HG03175 (cell line): ENCODE results near the gene AOC2.

Experiments used
- ATAC-seq: cut with Tn5 transposase; IDR thresholded peaks from one replicate; pipeline ENCODE4 v1.9.1; 2021; ENCODE audit warnings: mild to moderate bottlenecking, moderate library complexity; ENCODE audit not compliant: unreplicated experiment

Gene AOC2

GRCh38 chr17:42844271-42844670, at the start of gene AOC2:
TSS of gene AOC2 (plus strand) at chr17:42844580. CDS start at chr17:42844627, 47 bp downstream.
- ATAC-seq, result no peak

- ATAC-seq, result no peak
Observed at GRCh38 chr17:42795061-42795460, 49.3 kb upstream of the AOC2 start.

- no peak for ATAC-seq
Observed at GRCh38 chr17:42795465-42795864, 48.9 kb upstream of the AOC2 start.

GRCh38 chr17:42796066-42796758, 48.2 kb upstream of the AOC2 start:
- ATAC-seq, result no peak

GRCh38 chr17:42797067-42798007, 47.0 kb upstream of the AOC2 start:
- ATAC-seq, result no peak

GRCh38 chr17:42798011-42798382, 46.4 kb upstream of the AOC2 start:
- ATAC-seq, result no peak

- ATAC-seq, result peak; percentile 89
Observed at GRCh38 chr17:42798383-42799380, 45.7 kb upstream of the AOC2 start, which contains the start of the genes CNTD1 and COA3. TSS of gene CNTD1 (plus strand) at chr17:42798861. CDS start at chr17:42799068, 207 bp downstream. TSS of gene COA3 (minus strand) at chr17:42798704. CDS start at chr17:42798681, 23 bp downstream.

GRCh38 chr17:42803074-42803883, 41.1 kb upstream of the AOC2 start:
- ATAC-seq, result no peak

GRCh38 chr17:42804918-42805367, 39.4 kb upstream of the AOC2 start:
- no peak for ATAC-seq

- ATAC-seq, result no peak
Observed at GRCh38 chr17:42806249-42806648, 38.1 kb upstream of the AOC2 start.

GRCh38 chr17:42809250-42809649, 35.1 kb upstream of the AOC2 start:
- ATAC-seq, result no peak

GRCh38 chr17:42814633-42815399, 29.6 kb upstream of the AOC2 start:
- ATAC-seq, result no peak

GRCh38 chr17:42817866-42818265, 26.5 kb upstream of the AOC2 start:
- no peak for ATAC-seq

GRCh38 chr17:42818379-42818778, 26.0 kb upstream of the AOC2 start:
- ATAC-seq, result no peak

GRCh38 chr17:42819939-42820535, 24.3 kb upstream of the AOC2 start:
- ATAC-seq, result no peak

GRCh38 chr17:42821176-42821575, 23.2 kb upstream of the AOC2 start:
- no peak for ATAC-seq

- ATAC-seq, result no peak
Observed at GRCh38 chr17:42827472-42827871, 16.9 kb upstream of the AOC2 start.

GRCh38 chr17:42830971-42831370, 13.4 kb upstream of the AOC2 start:
- ATAC-seq, result no peak
